Left ventricle myocardium inferior (tissue), 1 donor: Measurements from ENCODE around the gene HNRNPF. TPM values are rescaled to one million over a fixed set of nuclear protein-coding genes. Genes with fewer than 3 reads are reported as not detected.

Source experiments
- DNase-seq: peaks from one replicate; pipeline ENCODE4 v3.0.0-alpha.2; 2020
- H3K27ac ChIP-seq: fragments of 200-600 bp; replicated peaks from 2 replicates; pipeline ENCODE4 v1.8.0; 2021
- H3K27me3 ChIP-seq: fragments of 200-600 bp; 2 replicates; pipeline ENCODE4 v1.8.0; 2021; ENCODE audit warnings: low read depth
- H3K36me3 ChIP-seq: fragments of 200-600 bp; 2 replicates; pipeline ENCODE4 v1.8.0; 2021
- H3K4me1 ChIP-seq: fragments of 200-600 bp; 2 replicates; pipeline ENCODE4 v1.8.0; 2021
- H3K4me3 ChIP-seq: fragments of 200-600 bp; 2 replicates; pipeline ENCODE4 v1.8.0; 2021; ENCODE audit warnings: mild to moderate bottlenecking, moderate library complexity
- H3K9me3 ChIP-seq: fragments of 200-600 bp; replicated peaks from 2 replicates; pipeline ENCODE4 v1.8.0; 2021
- intact Hi-C: fragments of 100-400 bp; cut with micrococcal nuclease; formaldehyde crosslinking; loops from one replicate; pipeline ENCODE4 v1.11.0; 2022
- total RNA-seq: library from RNA; stranded (reverse); fragmentation: NEBNext Ultra II Directional; extraction: Animal tissue kit (Norgen Biotek cat#: 25700); gene quantifications from one replicate; pipeline ENCODE4 v1.2.1, GENCODE V29; 2021
- TF ChIP-seq, protein P1 (sequence below): fragments of 200-600 bp; IDR thresholded peaks from 2 replicates; pipeline ENCODE4 v1.8.0; 2021; ENCODE audit warnings: antibody characterized with exemption, mild to moderate bottlenecking, borderline replicate concordance
- donor health status: DM: no; HTN: yes; CAD: no; lungs with severe emphysema.

HNRNPF gene
- total RNA-seq, 1 donor from 2014 or later: 70.5 TPM

DNA sequence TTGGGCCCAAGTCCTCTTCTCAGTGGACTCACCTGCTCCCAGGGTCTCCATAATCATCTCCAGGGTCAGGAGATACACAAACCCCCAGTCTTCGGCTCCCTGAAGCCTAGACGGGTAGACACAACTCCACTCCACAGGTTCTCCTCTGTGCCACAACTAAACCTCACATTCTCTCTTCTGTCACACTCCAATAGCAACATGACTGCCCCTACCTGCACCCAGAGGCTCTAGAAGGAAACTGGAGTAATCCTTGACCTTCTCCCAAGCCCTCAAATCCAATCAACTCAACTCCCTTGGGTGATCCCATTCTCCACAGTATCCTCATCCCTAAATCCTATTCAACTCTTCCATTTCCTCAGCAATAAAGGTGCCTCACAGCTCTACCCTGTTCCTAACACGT, 16.2 kb downstream of the HNRNPF start:
- H3K27ac ChIP-seq: no peak overlapping the region
- H3K9me3 ChIP-seq: no peaks in the 10 kb centered on the region
- TF ChIP-seq, protein P1, sequence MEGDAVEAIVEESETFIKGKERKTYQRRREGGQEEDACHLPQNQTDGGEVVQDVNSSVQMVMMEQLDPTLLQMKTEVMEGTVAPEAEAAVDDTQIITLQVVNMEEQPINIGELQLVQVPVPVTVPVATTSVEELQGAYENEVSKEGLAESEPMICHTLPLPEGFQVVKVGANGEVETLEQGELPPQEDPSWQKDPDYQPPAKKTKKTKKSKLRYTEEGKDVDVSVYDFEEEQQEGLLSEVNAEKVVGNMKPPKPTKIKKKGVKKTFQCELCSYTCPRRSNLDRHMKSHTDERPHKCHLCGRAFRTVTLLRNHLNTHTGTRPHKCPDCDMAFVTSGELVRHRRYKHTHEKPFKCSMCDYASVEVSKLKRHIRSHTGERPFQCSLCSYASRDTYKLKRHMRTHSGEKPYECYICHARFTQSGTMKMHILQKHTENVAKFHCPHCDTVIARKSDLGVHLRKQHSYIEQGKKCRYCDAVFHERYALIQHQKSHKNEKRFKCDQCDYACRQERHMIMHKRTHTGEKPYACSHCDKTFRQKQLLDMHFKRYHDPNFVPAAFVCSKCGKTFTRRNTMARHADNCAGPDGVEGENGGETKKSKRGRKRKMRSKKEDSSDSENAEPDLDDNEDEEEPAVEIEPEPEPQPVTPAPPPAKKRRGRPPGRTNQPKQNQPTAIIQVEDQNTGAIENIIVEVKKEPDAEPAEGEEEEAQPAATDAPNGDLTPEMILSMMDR: no peak
- DNase-seq: no peak
- H3K4me1 ChIP-seq: peaks cover 79% of the 10 kb centered on the region
- intact Hi-C loops: loop anchor here (5.0 kb wide), 1 partner anchor 45 kb away; the partner anchor contains the start of gene ZNF487
- no peaks in the 10 kb centered on the region for H3K27me3 ChIP-seq
- H3K4me3 ChIP-seq: no peak overlapping the region
- peaks cover 69% of the 10 kb centered on the region for H3K36me3 ChIP-seq

DNA sequence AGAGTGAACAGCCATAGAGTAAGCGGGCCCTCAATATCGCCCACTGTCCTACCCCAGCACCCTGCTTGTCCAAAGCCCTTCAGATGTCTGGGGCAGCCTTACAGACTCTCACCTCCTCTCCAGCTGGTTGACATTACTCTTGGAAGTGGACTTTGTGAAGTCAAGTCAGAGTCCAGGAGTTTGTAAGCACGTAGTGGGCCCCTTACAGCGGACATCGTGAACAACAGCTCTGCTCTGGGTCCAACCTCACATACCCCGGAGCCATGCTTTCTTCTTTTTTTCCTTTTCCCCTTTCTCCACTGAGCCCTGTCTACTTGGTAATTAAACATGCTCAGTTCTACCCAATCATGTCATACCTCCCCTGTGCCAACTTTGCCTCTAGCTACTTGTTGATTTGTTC, 17.5 kb downstream of the HNRNPF start:
- TF ChIP-seq, protein P1: no peak
- peaks cover 71% of the 10 kb centered on the region for H3K4me1 ChIP-seq
- H3K36me3 ChIP-seq: peaks cover 81% of the 10 kb centered on the region
- no peaks in the 10 kb centered on the region for H3K9me3 ChIP-seq
- intact Hi-C loops: loop anchor here (5.0 kb wide), 1 partner anchor 46 kb away; the partner anchor contains the start of gene ZNF487
- no peaks in the 10 kb centered on the region for H3K27me3 ChIP-seq
- DNase-seq: no peak
- H3K27ac ChIP-seq: no peak overlapping the region
- no peak overlapping the region for H3K4me3 ChIP-seq

DNA sequence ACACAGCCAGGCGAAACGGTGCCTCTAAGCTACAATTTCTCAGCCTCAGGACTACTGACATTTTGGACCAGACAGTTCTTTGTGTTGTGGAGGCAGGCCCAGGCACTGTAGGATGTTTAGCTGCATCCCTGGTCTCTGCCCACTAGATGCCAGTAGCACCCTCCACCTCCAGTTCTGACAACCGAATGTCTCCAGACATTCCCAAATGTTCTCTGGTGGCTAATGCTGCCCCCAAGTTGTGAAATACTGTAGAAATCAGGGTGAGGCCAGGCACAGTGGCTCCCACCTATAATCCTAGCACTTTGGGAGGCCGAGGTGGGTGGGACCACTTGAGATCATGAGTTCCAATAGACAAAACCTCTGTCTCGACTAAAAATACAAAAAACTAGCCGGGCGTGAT, 18.2 kb downstream of the HNRNPF start:
- H3K4me1 ChIP-seq: peaks cover 64% of the 10 kb centered on the region
- no peaks in the 10 kb centered on the region for H3K9me3 ChIP-seq
- peaks cover 88% of the 10 kb centered on the region for H3K36me3 ChIP-seq
- no peak overlapping the region for H3K4me3 ChIP-seq
- TF ChIP-seq, protein P1: peak; percentile 59
- no peaks in the 10 kb centered on the region for H3K27me3 ChIP-seq
- no peak for DNase-seq
- H3K27ac ChIP-seq: peak overlapping the region; percentile 31
- intact Hi-C loops: loop anchor here (5.0 kb wide), 1 partner anchor 47 kb away; the partner anchor contains the start of gene ZNF487

DNA sequence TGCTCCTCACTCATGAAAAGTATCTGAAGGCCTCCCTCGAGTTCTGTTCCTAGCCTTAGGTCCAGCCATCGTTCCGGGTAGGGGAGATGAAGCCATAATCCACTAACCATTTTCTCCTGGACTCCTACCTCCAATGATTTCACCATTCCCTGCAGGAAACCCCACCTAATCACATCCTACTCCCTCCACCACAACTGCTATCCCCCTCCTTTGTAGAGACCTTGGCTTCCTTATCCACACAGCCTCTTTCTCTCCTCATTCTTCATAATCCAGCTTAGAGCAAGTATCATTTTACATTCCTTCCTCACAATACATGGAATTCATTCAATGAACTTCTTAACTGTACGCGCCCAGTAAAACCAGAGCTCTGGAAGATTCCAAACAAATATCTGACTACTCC, 18.7 kb downstream of the HNRNPF start:
- TF ChIP-seq, protein P1: no peak
- H3K27ac ChIP-seq: peak overlapping the region; percentile 31
- no peaks in the 10 kb centered on the region for H3K27me3 ChIP-seq
- no peak for DNase-seq
- no peak overlapping the region for H3K4me3 ChIP-seq
- intact Hi-C loops: loop anchor here (5.0 kb wide), 1 partner anchor 47 kb away; the partner anchor contains the start of gene ZNF487
- H3K4me1 ChIP-seq: peaks cover 60% of the 10 kb centered on the region
- H3K36me3 ChIP-seq: peaks cover 91% of the 10 kb centered on the region
- no peaks in the 10 kb centered on the region for H3K9me3 ChIP-seq

DNA sequence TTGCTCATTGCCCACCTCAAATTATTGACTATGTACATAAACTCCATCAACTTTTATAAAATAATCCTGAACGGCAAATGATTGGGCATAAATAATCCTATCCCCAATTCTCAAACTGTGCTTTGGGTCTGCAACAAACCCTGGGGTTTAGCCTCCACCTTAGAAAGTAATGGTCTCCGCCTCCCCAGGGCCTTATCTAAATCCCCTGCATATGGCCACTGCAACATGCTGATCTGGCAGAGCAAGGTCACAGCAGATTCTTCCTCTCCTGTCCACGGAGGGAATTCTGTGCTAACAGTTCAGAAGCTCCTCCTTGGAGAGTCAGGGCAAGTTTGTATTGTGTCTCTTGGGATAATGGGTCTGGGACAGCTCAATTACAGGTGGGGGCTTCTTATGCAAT, 19.1 kb downstream of the HNRNPF start:
- TF ChIP-seq, protein P1: no peak
- H3K4me1 ChIP-seq: peaks cover 58% of the 10 kb centered on the region
- intact Hi-C loops: loop anchor here (5.0 kb wide), 1 partner anchor 47 kb away; the partner anchor contains the start of gene ZNF487
- H3K27ac ChIP-seq: peak overlapping the region; percentile 31
- H3K27me3 ChIP-seq: no peaks in the 10 kb centered on the region
- no peaks in the 10 kb centered on the region for H3K9me3 ChIP-seq
- DNase-seq: no peak
- H3K4me3 ChIP-seq: no peak overlapping the region
- H3K36me3 ChIP-seq: peaks cover 91% of the 10 kb centered on the region
